Astrocyte (in vitro differentiated cells and primary cell): ENCODE data around the gene SCAPER.

Experiments
- CTCF ChIP-seq: IDR thresholded peaks from 2 replicates; pipeline ENCODE4 v1.5.1; 2011; ENCODE audit warnings: low read depth, mild to moderate bottlenecking, inconsistent platforms, low read length, moderate library complexity; ENCODE audit not compliant: insufficient read depth
- EZH2 ChIP-seq: IDR thresholded peaks from 2 replicates; pipeline ENCODE4 v1.6.1; 2012; ENCODE audit warnings: mild to moderate bottlenecking, low read length, inconsistent platforms; ENCODE audit not compliant: insufficient read depth

DNA sequence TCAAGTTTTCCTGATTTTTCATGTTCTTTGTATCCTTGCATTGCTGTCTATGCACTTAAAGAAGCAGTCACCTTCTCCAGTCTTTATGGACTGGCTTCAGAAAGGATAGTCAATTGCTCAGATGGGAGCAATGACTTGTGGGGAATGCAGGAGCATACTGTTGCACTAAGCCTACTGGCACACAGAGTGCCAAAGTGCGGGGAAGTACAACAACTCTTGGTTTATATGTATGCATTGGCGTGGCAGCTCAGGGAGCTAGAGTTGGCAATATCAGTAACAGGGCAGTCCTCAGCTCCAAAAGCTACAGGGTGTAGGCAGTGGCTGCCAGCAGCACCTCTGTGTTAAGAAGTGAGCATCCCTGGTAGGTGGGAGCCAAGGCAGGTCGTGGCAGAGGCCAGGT lies 141.1 kb downstream of the SCAPER start:
- TF ChIP-seq CTCF (no peak), EZH2 (no peak)
